Choroid plexus epithelial cell (primary cell): Measurements from ENCODE around the gene MAP7D2.

Experiments used
- DNase-seq: peaks from one replicate; pipeline ENCODE4 v3.0.0-alpha.2; 2010; ENCODE audit warnings: low read depth
- H3K4me3 ChIP-seq: 2 replicates; pipeline ENCODE4 v1.5.1; 2011; ENCODE audit warnings: low read depth, mild to moderate bottlenecking, control low read depth, low read length, moderate library complexity
- CTCF ChIP-seq: conservative IDR thresholded peaks from 2 replicates; pipeline ENCODE4 v1.5.1; 2011; ENCODE audit warnings: low read depth, mild to moderate bottlenecking, control low read depth, inconsistent platforms, low read length, moderate library complexity

The MAP7D2 gene

GRCh38 chrX:20007962-20008622 lies 108.6 kb downstream of the MAP7D2 start:
- no peak for DNase-seq
- H3K4me3 ChIP-seq = no peak overlapping the region
- no peak for TF ChIP-seq CTCF

- no peak for DNase-seq
- no peak overlapping the region for H3K4me3 ChIP-seq
- no peak for TF ChIP-seq CTCF
Measured at GRCh38 chrX:20005883-20006282, 110.8 kb downstream of the MAP7D2 start.

GRCh38 chrX:20001588-20001987 lies 115.1 kb downstream of the MAP7D2 start:
- H3K4me3 ChIP-seq = no peak overlapping the region
- no peak for TF ChIP-seq CTCF
- DNase-seq = no peak

- peak overlapping the region; percentile 48 for H3K4me3 ChIP-seq
- no peak for DNase-seq
- peak; percentile 0 for TF ChIP-seq CTCF
Measured at GRCh38 chrX:19991350-19991718, 125.4 kb downstream of the MAP7D2 start.

- H3K4me3 ChIP-seq = peak within 1 kb of the TSS; percentile 73
- TF ChIP-seq CTCF = peak; percentile 45
- DNase-seq = peak; percentile 86
Measured at GRCh38 chrX:19990556-19991349, 126.0 kb downstream of the MAP7D2 start, which contains the start of gene BCLAF3. TSS of gene BCLAF3 (minus strand) at chrX:19991061. CDS start at chrX:19970264, 20,797 bp downstream.

- peak; percentile 3 for DNase-seq
- peak overlapping the region; percentile 73 for H3K4me3 ChIP-seq
- no peak for TF ChIP-seq CTCF
Measured at GRCh38 chrX:19990151-19990555, 126.6 kb downstream of the MAP7D2 start.
